Memory B cell (primary cell): ENCODE results near the gene ING5.
"Not testable (repeated sequence)": the region's sequence is repeated elsewhere in the genome, so short reads cannot be mapped to it uniquely, and the experiment has no call there.

Experiments
- ATAC-seq: fragments of 150-1000 bp; cut with Tn5 transposase; 2 replicates; pipeline ENCODE4 v1.10.0; 2021; ENCODE audit warnings: low read depth, mild to moderate bottlenecking, moderate library complexity
- DNase-seq, 2 donors: peaks; one replicate each; pipeline ENCODE4 v3.0.0; 2022; ENCODE audit warnings: low spot score in 2 of 2
- H3K27ac Mint-ChIP-seq: one replicate; pipeline ENCODE4 v1.8.0; 2022; ENCODE audit warnings: mild to moderate bottlenecking, moderate library complexity, mixed read lengths
- H3K27me3 Mint-ChIP-seq: one replicate; pipeline ENCODE4 v1.8.0; 2022; ENCODE audit warnings: mixed read lengths
- H3K36me3 Mint-ChIP-seq: one replicate; pipeline ENCODE4 v1.8.0; 2022; ENCODE audit warnings: mild to moderate bottlenecking, mixed read lengths
- H3K4me1 Mint-ChIP-seq: one replicate; pipeline ENCODE4 v1.8.0; 2022; ENCODE audit warnings: mixed read lengths
- H3K4me3 Mint-ChIP-seq: one replicate; pipeline ENCODE4 v1.8.0; 2022; ENCODE audit warnings: mild to moderate bottlenecking, moderate library complexity, mixed read lengths
- H3K9me3 Mint-ChIP-seq: one replicate; pipeline ENCODE4 v1.8.0; 2022; ENCODE audit warnings: mixed read lengths

The ING5 gene

DNA sequence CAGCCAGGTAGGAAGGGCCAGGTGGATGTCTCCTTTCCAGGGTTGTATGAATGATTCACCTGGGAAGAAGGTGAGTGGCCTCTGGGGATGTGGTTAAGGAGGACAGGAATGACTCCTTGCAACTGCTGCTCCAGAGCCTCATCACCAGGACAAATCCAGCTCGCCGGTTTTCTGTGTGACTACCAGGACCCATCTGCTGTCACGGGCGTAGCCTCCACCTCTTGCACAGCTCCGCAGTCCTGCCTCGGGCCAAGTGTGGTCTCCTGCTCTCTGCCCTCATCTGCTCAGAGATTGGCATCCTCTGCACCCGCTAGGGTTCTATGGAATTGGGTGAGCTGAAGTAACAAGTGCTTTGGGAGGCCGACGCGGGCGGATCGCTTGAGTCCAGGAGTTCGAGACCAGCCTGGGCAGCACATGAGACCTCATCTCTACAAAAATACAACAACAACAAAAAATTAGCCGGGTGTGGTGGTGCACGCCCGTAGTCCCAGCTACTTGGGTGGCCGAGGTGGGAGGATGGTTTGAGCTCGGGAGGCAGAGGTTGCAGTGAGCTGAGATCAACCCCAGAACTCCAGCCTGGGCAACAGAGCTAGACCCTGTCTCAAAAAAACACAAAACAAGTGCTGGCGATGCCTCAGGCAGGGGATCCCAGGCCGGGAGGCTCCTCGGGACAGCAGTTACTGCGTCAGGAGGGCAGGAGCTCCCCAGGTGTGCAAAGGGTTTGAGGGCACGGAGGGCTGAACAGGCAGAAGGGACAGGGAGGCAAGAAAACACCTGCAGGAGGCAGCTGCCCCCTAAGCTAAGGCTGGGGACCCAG is 31.8 kb downstream of the ING5 start:
- peak overlapping the region; percentile 68 for H3K27ac Mint-ChIP-seq
- H3K4me3 Mint-ChIP-seq: peak overlapping the region; percentile 79
- H3K36me3 Mint-ChIP-seq: no peaks in the 10 kb centered on the region
- no peaks in the 10 kb centered on the region for H3K27me3 Mint-ChIP-seq
- H3K4me1 Mint-ChIP-seq: peaks cover 13% of the 10 kb centered on the region
- DNase-seq (no peak), ATAC-seq (no peak)
- H3K9me3 Mint-ChIP-seq: no peaks in the 10 kb centered on the region

DNA sequence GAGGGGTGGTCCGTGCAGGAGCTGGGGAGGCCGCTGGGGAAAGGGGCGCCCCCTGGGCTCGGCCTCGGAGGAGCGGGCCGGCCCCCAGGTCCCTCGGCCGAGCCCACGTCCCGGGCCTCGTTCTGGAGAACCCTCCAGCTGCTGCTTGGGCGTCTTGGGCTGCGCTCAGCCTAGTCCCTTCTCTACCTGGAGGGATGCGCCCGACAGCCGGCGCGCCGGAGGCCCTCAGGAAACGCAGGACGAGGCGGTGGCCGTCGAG is 32.3 kb downstream of the ING5 start:
- no peak overlapping the region for H3K27ac Mint-ChIP-seq
- ATAC-seq: no peak
- no peaks in the 10 kb centered on the region for H3K36me3 Mint-ChIP-seq

DNA sequence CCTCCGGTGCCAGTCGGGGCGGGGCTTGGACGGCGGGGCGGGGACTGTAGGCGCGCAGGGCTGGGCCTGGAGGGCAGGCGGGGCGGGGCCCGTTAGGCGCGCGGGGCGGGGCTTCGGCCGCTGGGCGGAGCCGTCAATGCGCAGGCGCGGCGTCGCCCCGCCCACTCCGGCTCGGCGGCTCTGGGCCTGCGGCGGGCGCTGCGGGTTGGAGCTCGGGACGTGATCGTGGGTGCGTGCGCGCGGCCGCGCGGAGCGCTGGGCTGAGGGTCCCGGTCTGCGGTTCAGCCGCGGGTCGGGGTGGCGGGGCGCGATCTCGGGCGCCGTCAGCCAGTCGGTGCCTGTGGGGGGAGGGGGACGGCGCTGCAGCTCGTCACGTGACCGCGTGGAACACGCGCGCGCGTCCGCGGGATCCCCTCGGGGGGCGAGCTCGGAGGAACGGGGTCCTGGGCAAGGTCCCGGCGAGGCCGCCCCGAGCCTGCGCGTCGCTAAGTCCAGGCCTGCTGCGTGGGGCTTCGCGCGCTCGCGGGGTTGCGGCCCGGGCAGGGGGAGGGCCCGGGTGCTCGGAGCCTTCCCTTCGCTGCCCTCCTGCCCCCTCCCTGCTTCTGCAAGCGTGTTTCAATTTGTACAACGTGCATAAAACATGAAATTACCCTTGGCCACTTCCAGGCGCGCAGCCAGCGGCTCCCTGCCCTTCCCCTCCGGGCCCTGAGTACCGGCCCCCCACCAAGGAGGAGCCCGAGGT is 32.8 kb downstream of the ING5 start, which contains the start of gene D2HGDH:
Gene D2HGDH (plus strand): TSS at position 164 of the 742 bp plus-strand sequence. CDS start 595 bp downstream, outside the sequence.
- peaks cover 14% of the 10 kb centered on the region for H3K4me1 Mint-ChIP-seq
- H3K27me3 Mint-ChIP-seq: no peaks in the 10 kb centered on the region
- no peak within 1 kb of the TSS for H3K27ac Mint-ChIP-seq
- H3K9me3 Mint-ChIP-seq: no peaks in the 10 kb centered on the region
- no peaks in the 10 kb centered on the region for H3K36me3 Mint-ChIP-seq
- ATAC-seq: peak; percentile 88
- H3K4me3 Mint-ChIP-seq: peak within 1 kb of the TSS; percentile 79
- DNase-seq: peak; percentile 94 to 96

More for the DNA sequence above, 32.3 kb downstream of the ING5 start:
- no peaks in the 10 kb centered on the region for H3K9me3 Mint-ChIP-seq
- peak overlapping the region; percentile 79 for H3K4me3 Mint-ChIP-seq
- H3K4me1 Mint-ChIP-seq: peaks cover 13% of the 10 kb centered on the region
- no peak for DNase-seq
- H3K27me3 Mint-ChIP-seq: no peaks in the 10 kb centered on the region

DNA sequence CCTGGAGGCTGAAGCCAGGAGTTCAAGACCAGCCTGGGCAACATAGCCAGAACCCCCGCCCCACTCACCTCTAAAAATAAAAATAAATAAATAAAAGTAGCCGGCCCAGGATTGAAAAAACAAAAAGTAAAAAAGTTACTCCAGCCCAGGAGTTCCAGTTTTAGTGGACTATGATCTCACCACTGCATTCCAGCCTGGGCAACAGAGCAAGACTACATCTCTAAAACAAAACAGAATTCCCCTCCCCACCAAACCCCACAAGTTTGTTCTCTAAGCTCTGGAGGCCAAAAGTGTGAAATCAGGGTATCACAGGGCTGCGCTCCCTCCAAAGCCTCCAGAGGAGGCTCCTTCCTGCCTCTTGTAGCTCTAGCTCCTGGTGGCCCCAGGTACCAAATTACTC is 34.3 kb downstream of the ING5 start:
- peak overlapping the region; percentile 73 for H3K4me3 Mint-ChIP-seq
- no peaks in the 10 kb centered on the region for H3K36me3 Mint-ChIP-seq
- no peaks in the 10 kb centered on the region for H3K9me3 Mint-ChIP-seq
- no peak for ATAC-seq
- H3K27ac Mint-ChIP-seq: no peak overlapping the region
- DNase-seq: no peak
- H3K27me3 Mint-ChIP-seq: no peaks in the 10 kb centered on the region
- peaks cover 15% of the 10 kb centered on the region for H3K4me1 Mint-ChIP-seq

DNA sequence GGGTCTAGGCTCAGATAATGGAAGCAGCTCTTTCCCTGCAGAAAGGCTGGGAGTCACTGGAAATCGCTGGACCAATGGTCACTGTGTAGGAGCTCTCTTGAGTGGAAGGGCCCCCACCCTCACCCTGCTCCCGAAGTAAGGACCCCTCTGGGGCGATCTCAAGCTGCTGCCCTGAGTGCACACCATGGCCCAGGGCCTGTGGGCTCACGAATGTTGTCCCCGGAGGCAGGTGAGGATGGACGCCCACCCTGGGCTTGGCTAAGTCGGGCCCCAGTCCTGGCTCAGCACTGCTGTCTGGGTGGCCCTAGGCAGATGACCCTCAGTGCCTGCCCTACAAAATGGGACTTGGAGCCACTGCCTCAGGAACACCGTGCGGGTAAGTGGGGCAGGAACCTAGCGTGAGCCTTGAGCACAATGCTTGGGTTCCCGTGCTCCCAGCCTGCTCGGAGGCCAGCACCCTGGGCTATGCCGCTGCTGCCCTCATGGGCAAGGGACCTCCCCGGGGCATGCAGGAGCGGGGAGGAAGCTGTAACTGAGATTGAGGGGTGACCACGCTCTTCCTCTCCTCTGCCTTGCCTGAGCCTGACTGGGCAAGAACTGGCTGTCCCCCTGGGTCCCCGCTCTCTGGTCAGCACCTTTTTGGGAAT is 36.3 kb downstream of the ING5 start:
- no peaks in the 10 kb centered on the region for H3K36me3 Mint-ChIP-seq
- H3K27ac Mint-ChIP-seq: no peak overlapping the region
- no peak overlapping the region for H3K4me3 Mint-ChIP-seq
- peaks cover 11% of the 10 kb centered on the region for H3K4me1 Mint-ChIP-seq
- no peak for DNase-seq
- no peaks in the 10 kb centered on the region for H3K27me3 Mint-ChIP-seq
- no peak for ATAC-seq
- H3K9me3 Mint-ChIP-seq: no peaks in the 10 kb centered on the region

DNA sequence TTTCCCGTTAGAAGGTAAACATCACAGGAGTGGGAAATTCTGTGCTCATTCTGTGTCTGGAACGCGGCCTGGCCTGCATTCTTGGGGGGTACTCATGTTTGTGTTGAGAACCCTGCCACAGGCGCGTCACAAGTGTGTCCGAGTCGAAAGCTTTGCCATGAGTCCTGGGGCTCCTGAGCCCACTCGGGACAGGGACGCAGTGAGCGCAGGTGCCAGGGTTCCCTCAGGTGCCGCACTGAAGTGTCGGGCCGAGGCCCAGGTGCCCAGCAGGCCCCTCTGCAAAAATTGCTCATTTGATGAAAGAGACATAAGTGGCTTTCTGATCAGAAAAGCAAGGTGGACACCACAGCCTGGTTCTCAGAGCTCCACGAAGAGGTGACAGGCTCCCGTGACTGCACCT is 37.3 kb downstream of the ING5 start:
- no peak for DNase-seq
- Mint-ChIP-seq H3K27me3 (no peaks in the 10 kb centered on the region), H3K36me3 (no peaks in the 10 kb centered on the region), H3K27ac (no peak overlapping the region), H3K9me3 (no peaks in the 10 kb centered on the region), H3K4me1 (peaks cover 11% of the 10 kb centered on the region), H3K4me3 (no peak overlapping the region)
- no peak for ATAC-seq

DNA sequence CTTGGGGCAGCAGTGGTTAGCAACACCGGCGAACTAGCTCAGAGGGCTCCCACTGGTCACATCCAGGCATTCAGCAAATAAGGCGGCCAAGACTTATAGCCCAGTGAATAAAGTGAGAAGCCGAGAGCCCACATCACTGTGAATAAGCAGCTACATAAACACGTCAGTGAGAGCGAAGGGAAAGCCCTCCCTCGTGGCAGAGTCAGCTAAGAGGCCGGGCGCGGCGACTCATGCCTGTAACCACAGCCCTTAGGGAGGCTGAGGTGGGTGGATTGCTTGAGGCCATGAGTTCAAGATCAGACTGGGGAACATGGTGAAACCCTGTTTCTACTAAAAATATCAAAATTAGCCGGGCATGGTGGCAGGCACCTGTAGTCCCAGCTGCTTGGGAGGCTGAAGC is 37.8 kb downstream of the ING5 start:
- DNase-seq: no peak
- H3K9me3 Mint-ChIP-seq: no peaks in the 10 kb centered on the region
- no peak overlapping the region for H3K27ac Mint-ChIP-seq

DNA sequence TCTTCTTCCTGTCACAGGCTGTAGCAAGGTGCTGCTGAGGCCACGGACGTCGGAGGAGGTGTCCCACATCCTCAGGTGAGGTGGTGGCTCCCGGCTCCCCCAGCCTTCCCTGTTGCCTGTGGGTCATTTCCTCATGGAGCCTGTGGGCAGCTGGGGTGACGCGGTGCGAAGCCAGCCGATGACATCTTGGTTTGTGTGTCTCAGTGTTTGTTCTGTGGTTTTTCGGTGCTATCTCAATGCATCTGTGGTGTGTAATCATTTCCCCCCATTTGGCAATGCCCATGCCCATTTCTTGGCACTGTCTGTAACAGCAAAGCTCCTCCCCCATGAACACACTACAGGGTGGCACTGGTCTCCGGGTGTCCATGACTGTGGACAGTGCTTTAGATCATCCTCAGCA is 39.2 kb downstream of the ING5 start:
- DNase-seq (no peak), ATAC-seq (no peak)
- no peaks in the 10 kb centered on the region for H3K27me3 Mint-ChIP-seq
- peaks cover 9% of the 10 kb centered on the region for H3K36me3 Mint-ChIP-seq
- peaks cover 2% of the 10 kb centered on the region for H3K9me3 Mint-ChIP-seq
- peaks cover 11% of the 10 kb centered on the region for H3K4me1 Mint-ChIP-seq
- H3K27ac Mint-ChIP-seq: no peak overlapping the region
- H3K4me3 Mint-ChIP-seq: no peak overlapping the region

More for the DNA sequence above, 37.8 kb downstream of the ING5 start:
- H3K27me3 Mint-ChIP-seq: no peaks in the 10 kb centered on the region
- H3K4me1 Mint-ChIP-seq: peaks cover 11% of the 10 kb centered on the region
- no peaks in the 10 kb centered on the region for H3K36me3 Mint-ChIP-seq
- no peak overlapping the region for H3K4me3 Mint-ChIP-seq
- ATAC-seq: no peak

DNA sequence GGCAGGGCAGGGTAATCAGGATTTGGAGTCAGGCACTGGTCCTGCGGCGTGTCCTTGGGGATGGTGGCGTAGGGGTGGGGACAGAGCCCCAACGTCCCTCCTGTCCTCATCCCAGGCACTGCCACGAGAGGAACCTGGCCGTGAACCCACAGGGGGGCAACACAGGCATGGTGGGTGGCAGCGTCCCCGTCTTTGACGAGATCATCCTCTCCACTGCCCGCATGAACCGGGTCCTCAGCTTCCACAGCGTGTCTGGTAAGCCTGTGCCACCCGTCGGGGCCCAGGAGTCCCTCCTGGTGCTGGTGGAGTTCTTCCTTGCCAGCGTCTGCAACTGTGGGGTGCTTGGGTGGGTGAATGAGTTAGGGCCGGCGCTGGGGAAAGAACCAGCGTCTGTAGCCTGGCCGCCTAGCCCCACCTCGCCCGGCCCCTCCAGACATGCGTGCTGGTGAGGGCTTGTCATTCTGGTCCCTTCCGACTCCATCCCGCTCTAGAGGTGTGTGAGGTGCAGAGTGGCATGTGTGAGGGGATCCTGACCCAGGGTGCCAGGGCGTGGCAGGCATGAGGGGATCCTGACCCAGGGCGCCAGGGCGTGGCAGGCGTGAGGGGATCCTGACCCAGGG is 40.6 kb downstream of the ING5 start:
- Mint-ChIP-seq H3K36me3 (peaks cover 11% of the 10 kb centered on the region), H3K9me3 (peaks cover 3% of the 10 kb centered on the region), H3K4me1 (peaks cover 8% of the 10 kb centered on the region), H3K4me3 (no peak overlapping the region), H3K27me3 (no peaks in the 10 kb centered on the region), H3K27ac (no peak overlapping the region)
- ATAC-seq: no peak
- DNase-seq: no peak

DNA sequence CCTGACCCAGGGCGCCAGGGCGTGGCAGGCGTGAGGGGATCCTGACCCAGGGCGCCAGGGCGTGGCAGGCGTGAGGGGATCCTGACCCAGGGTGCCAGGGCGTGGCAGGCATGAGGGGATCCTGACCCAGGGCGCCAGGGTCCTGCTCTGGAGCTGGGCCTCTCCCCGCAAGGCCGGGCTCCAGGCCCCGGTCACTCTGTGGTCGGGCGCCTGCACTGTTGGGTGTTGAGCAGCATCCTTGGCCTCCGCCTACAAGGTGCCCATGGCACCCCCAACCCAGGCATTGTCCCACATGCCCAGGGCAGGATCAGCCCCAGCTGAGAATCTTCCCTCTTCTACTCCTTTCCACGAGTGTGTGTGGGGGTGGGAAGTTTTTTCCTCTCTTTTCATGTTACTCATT is 41.2 kb downstream of the ING5 start:
- not testable (repeated sequence) for DNase-seq, H3K9me3 Mint-ChIP-seq, H3K27ac Mint-ChIP-seq, H3K27me3 Mint-ChIP-seq, H3K4me1 Mint-ChIP-seq, ATAC-seq, H3K4me3 Mint-ChIP-seq
- peaks cover 12% of the 10 kb centered on the region for H3K36me3 Mint-ChIP-seq

DNA sequence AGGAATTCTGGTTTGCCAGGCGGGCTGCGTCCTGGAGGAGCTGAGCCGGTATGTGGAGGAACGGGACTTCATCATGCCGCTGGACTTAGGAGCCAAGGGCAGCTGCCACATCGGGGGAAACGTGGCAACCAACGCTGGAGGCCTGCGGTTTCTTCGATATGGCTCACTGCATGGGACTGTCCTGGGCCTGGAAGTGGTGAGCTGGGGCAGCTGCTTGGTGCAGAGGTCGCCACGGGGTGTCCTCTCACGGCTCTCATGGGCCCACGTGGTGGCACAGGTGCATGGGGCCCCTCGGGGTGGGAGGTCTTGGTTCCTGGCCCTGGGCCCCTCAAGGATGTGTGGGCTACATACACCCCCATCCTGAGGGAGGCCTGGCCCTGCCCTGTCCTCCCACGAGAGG is 41.8 kb downstream of the ING5 start:
- ATAC-seq (no peak), DNase-seq (no peak)
- Mint-ChIP-seq H3K4me1 (peaks cover 8% of the 10 kb centered on the region), H3K27ac (no peak overlapping the region), H3K27me3 (no peaks in the 10 kb centered on the region), H3K9me3 (peaks cover 3% of the 10 kb centered on the region), H3K36me3 (peaks cover 13% of the 10 kb centered on the region), H3K4me3 (no peak overlapping the region)

DNA sequence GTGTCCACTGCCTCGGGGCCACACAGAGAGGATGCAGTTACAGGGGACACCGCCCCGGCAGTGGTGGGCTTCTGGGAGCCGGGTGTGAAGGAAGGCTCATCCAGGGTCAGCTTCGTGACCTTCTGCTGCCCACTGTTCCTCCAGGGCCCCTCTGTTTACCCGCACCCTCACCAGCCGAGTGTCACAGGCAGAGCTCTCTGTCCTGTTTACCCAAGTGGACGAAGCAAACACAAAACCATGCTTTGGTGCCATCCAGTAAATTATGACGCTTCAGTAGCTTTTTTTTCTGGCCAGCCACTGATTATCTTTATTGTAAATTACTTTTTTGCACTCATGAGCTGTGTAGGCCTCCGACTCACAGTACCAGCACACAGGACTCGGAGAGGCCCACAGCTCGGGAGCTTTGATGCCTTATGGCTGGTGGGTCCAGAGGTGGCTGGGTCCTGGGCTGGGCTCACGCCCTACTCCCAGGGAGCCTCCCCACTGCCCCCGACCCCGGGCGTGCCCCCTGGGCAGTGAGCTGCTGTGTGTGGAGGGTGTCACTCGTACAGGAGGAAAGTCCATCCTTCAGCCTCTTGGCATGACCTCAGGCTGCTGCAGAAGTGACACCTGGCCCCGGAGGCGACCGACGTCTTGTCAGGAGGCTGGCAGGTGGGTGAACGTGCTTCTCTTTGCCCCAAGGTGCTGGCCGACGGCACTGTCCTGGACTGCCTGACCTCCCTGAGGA is 42.4 kb downstream of the ING5 start:
- H3K27me3 Mint-ChIP-seq: no peaks in the 10 kb centered on the region
- H3K27ac Mint-ChIP-seq: no peak overlapping the region
- no peak overlapping the region for H3K4me3 Mint-ChIP-seq
- ATAC-seq (no peak), DNase-seq (no peak)
- H3K4me1 Mint-ChIP-seq: peaks cover 9% of the 10 kb centered on the region
- H3K36me3 Mint-ChIP-seq: peaks cover 17% of the 10 kb centered on the region
- H3K9me3 Mint-ChIP-seq: peaks cover 3% of the 10 kb centered on the region

DNA sequence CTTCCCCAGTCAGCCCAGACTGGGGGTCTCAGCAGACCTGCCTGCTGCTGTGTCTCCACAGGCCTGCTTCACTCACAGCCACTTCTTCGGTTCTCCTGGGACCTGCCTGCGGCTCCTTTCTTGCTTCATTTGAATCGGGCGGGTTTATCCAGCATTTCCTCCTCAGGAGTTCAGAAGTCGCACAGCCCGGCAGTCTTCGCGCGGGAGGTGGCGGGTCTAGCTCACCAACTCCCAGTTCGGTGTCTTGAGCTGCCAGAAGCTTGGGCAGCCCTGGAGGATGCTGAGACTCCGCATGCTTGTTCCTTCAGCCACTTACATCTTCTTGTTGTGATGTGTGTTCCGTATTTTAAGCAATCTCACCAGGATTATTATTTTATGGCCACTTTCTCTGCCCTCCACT is 43.4 kb downstream of the ING5 start:
- no peaks in the 10 kb centered on the region for H3K27me3 Mint-ChIP-seq
- no peak overlapping the region for H3K4me3 Mint-ChIP-seq
- H3K36me3 Mint-ChIP-seq: peaks cover 21% of the 10 kb centered on the region
- H3K9me3 Mint-ChIP-seq: peaks cover 3% of the 10 kb centered on the region
- H3K27ac Mint-ChIP-seq: no peak overlapping the region
- DNase-seq (no peak), ATAC-seq (no peak)
- H3K4me1 Mint-ChIP-seq: peaks cover 5% of the 10 kb centered on the region
